ENCODE data around the gene KRT6C. TPM values are rescaled to one million over a fixed set of nuclear protein-coding genes. Genes with fewer than 3 reads are reported as not detected.

KRT6C gene
- not detected for total RNA-seq

- H3K4me1 ChIP-seq = no peaks in the 10 kb centered on the region
- H3K27ac ChIP-seq = no peak within 1 kb of the TSS
- H3K36me3 ChIP-seq = no peaks in the 10 kb centered on the region
- H3K4me3 ChIP-seq = no peak within 1 kb of the TSS
- no peak for TF ChIP-seq CTCF (IDR thresholded peaks at IDR 0.05)
- no peaks in the 10 kb centered on the region for H3K27me3 ChIP-seq
- DNase-seq (ENCODE audit: low spot score) = no peak
- H3K9me3 ChIP-seq = peaks cover 0 to 3% of the 10 kb centered on the region in 2 donors
These were observed at the start of gene KRT6C for GRCh38 chr12:52473768-52474167. KRT6C (minus strand) TSS chr12:52473805; CDS start chr12:52473737, 68 bp downstream.

GRCh38 chr12:52522346-52523011 lies 48.9 kb upstream of the KRT6C start:
- H3K36me3 ChIP-seq = no peaks in the 10 kb centered on the region
- H3K9me3 ChIP-seq = no peaks in the 10 kb centered on the region
- TF ChIP-seq CTCF (IDR thresholded peaks at IDR 0.05) = no peak
- H3K27me3 ChIP-seq = no peaks in the 10 kb centered on the region
- peak; percentile 48 for DNase-seq (ENCODE audit: low spot score)
- no peak overlapping the region for H3K4me3 ChIP-seq
- H3K4me1 ChIP-seq = no peaks in the 10 kb centered on the region
- H3K27ac ChIP-seq = no peak overlapping the region

DNA sequence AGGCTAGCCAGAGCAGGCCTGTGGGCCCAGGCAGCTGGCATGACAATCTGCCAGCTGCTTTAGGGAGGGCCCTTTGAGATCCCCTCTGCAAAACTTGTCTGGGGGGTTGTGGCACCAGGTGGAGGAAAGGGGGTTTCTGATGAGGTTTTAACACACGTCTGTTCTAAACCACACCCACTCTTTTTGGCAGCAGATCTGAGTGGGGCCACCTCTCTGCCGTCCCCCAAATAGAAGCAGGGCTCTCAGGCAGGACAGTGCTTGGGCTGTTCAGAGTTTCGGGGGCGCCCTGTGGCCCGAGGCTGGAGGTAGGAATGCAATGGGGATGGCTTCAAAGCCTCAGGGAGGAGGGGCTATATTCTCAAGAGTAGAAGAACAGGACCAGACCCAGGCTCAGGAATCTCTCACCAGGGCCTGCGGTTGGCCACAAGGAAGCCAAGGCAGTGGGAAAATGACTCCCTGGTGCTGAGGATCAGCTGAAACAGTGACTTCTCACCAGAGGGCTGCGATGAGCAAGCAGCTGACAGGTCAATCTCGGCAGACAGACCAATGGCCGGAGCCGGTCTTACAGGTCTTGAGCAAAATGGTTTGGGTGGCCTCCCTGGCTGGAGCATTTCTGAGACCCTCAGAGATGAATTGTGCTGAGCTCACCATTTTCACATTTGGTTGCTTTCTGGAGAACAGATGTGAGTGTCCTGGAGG lies 48.1 kb upstream of the KRT6C start:
- H3K4me1 ChIP-seq = no peaks in the 10 kb centered on the region
- H3K4me3 ChIP-seq = no peak overlapping the region
- peak; percentile 55 for DNase-seq (ENCODE audit: low spot score)
- no peak for TF ChIP-seq CTCF (IDR thresholded peaks at IDR 0.05)
- no peaks in the 10 kb centered on the region for H3K27me3 ChIP-seq
- no peak overlapping the region for H3K27ac ChIP-seq
- H3K36me3 ChIP-seq = no peaks in the 10 kb centered on the region
- no peaks in the 10 kb centered on the region for H3K9me3 ChIP-seq

- TF ChIP-seq CTCF (IDR thresholded peaks at IDR 0.05) = no peak
These were observed 47.6 kb upstream of the KRT6C start for GRCh38 chr12:52521175-52521567.

DNA sequence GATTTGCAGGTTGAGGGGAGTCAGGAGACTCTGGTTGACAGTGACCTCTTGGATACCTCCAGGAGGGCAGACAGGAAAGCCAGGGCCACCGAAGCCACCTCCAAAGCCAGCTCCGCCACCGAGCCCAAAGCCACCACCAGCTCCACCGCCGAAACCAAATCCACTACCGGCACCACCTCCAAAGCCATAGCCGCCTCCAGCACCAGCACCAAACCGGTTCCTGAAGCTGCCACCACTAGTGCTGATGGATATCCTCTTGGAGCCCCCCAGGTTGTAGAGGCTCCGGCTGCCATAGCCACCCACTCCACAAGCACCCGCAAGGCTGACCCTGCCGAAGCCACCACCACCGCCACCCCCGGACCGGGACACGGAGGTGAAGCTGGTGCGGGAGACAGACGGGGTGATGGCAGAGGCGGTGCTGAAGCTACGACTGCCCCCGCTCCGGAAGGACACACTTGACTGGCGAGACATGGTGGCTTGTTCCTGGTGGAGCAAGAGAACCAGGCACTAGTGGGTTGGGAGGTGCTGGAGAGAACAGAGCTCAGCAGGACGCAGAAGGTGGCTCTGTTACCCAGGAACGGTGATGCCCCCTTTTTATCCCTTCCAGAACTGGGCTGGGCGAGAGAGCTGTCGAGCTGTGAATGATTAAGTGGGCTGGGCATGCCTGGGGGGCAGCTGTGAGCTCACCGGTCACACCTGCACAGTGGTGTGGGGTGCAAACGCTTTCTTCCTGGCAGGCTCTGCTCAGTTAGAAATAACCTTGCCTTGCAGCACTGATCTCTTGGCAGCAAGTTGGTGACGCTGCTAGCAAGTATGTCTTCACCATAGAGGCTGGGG lies 46.4 kb upstream of the KRT6C start, which contains the start of gene KRT5:
Gene KRT5, minus strand, starts transcription at position 569 of the 837 bp plus-strand sequence. Its CDS starts 98 bp downstream, at position 471.
- H3K4me3 ChIP-seq = no peak within 1 kb of the TSS
- peak; percentile 44 for DNase-seq (ENCODE audit: low spot score)
- no peaks in the 10 kb centered on the region for H3K9me3 ChIP-seq
- no peak within 1 kb of the TSS for H3K27ac ChIP-seq
- no peaks in the 10 kb centered on the region for H3K27me3 ChIP-seq
- TF ChIP-seq CTCF (IDR thresholded peaks at IDR 0.05) = no peak
- H3K36me3 ChIP-seq = no peaks in the 10 kb centered on the region
- H3K4me1 ChIP-seq = no peaks in the 10 kb centered on the region

More at GRCh38 chr12:52521175-52521567, 47.6 kb upstream of the KRT6C start:
- no peak overlapping the region for H3K4me3 ChIP-seq
- H3K27me3 ChIP-seq = no peaks in the 10 kb centered on the region
- H3K9me3 ChIP-seq = no peaks in the 10 kb centered on the region
- H3K4me1 ChIP-seq = no peaks in the 10 kb centered on the region
- peak; percentile 54 for DNase-seq (ENCODE audit: low spot score)
- H3K36me3 ChIP-seq = no peaks in the 10 kb centered on the region
- H3K27ac ChIP-seq = no peak overlapping the region
